Peyer's patch (tissue), 4 donors: ENCODE data around the gene TANC2.

Source experiments
- CTCF ChIP-seq, 6 experiments: fragments of 450-650 bp in 4 of 6; fragments of 200-600 bp in 2 of 6; sonication (generic) in 1 of 6; IDR thresholded peaks; one replicate each; pipeline ENCODE4 v1.5.1; 2017 to 2019; ENCODE audit warnings: antibody characterized with exemption in 6 of 6, mild to moderate bottlenecking in 3 of 6, moderate library complexity in 1 of 6
- POLR2A ChIP-seq, 2 donors: fragments of 450-650 bp; IDR thresholded peaks; one replicate each; pipeline ENCODE4 v1.5.1; 2017; ENCODE audit warnings: antibody characterized with exemption in 2 of 2, mild to moderate bottlenecking in 2 of 2, moderate library complexity in 2 of 2

DNA sequence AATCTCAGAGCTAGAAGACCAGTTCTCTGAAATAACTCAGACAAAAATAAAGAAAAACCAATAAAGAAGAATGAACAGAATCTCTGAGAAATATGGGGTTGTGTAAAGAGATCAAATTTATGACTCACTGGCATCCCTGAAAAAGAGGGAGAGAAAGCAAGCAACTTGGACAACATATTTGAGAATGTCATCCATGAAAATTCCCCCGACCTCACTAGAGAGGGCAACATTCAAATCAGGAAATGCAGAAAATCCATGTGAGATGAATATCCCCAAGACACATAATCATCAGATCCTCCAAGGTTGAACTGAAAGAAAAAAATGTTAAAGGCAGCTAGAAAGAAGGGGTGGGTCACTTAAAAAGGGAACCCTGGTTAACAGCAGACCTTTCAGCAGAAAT lies 32.1 kb downstream of the TANC2 start:
- TF ChIP-seq CTCF (IDR thresholded peaks at IDR 0.05), result no peak
- no peak for TF ChIP-seq POLR2A (IDR thresholded peaks at IDR 0.05)
